ENCODE data around the gene GLP2R. TPM values are rescaled to one million over a fixed set of nuclear protein-coding genes. Genes with fewer than 3 reads are reported as not detected.

Gene GLP2R
- total and polyA plus RNA-seq, 2 of the 13 experiments (the other 11 are each of a cell fraction or from before 2014, with no cell fraction given): 0.65 to 1.4 TPM

- Histone ChIP-seq H3K27ac (ENCODE audit: extremely low read length, insufficient read depth, low read length) (no peak overlapping the region), H3K27me3 (ENCODE audit: control insufficient read depth in 1 of 2, insufficient read depth in 2 of 2, low read length in 2 of 2) (peaks cover 5 to 8% of the 10 kb centered on the region in 2 experiments; a peak in 3 of 5 replicates), H3K4me3 (replicated peaks in 1 of 3; ENCODE audit: insufficient read depth in 1 of 3, low read depth in 2 of 3, low read length in 3 of 3) (no peak overlapping the region), H3K79me2 (ENCODE audit: insufficient read depth, low read length) (no peaks in the 10 kb centered on the region), H3K4me2 (ENCODE audit: low read depth, low read length) (no peak overlapping the region), H2AFZ (ENCODE audit: low read length) (no peak overlapping the region), H3K9ac (ENCODE audit: insufficient read depth, low read depth, low read length) (no peak overlapping the region), H3K4me1 (ENCODE audit: insufficient read depth, low read length) (no peaks in the 10 kb centered on the region), H3K36me3 (replicated peaks in 1 of 2; ENCODE audit: control insufficient read depth in 1 of 2, insufficient read depth in 2 of 2, low read length in 2 of 2) (no peaks in the 10 kb centered on the region), H3K9me3 (ENCODE audit: low read length) (no peaks in the 10 kb centered on the region), H4K20me1 (ENCODE audit: insufficient read depth, low read length) (no peaks in the 10 kb centered on the region)
- no peak for FAIRE-seq
- TF ChIP-seq ZNF589 (CRISPR knock-in tag; conservative IDR thresholded peaks at IDR 0.05) (no peak), ZFP36L2 (CRISPR knock-in tag; IDR thresholded peaks at IDR 0.05) (no peak), KDM6A (CRISPR knock-in tag; IDR thresholded peaks at IDR 0.05; ENCODE audit: low read depth) (no peak), HOXA7 (CRISPR knock-in tag; IDR thresholded peaks at IDR 0.05) (no peak)
- in situ Hi-C loops (cut with HindIII; ENCODE audit: extremely low pct_ligation_motif_present, low pct_unique_long_range_greater_than_20kb): no loop called here
- ChIA-PET CTCF (ENCODE audit: low intra/inter-chr PET ratio, low total read pairs) (interaction anchor here (0.7 kb wide), 1 partner anchor 302 kb away, joined by 3 read pairs; no protein-coding TSS in a partner anchor), POLR2A (no interaction called here)
- no TSS peak for BruUV-seq (replicated peaks)
- 45% methylated on average over 6 of the region's 11 CpGs for WGBS (ENCODE audit: low lambda C conversion rate)
- no peak for ATAC-seq
- intact Hi-C loops (cut with micrococcal nuclease; ENCODE audit: unreplicated experiment): no loop called here
- DNase-seq (ENCODE audit: low spot score): no peak
These were observed 99.7 kb downstream of the GLP2R start for GRCh38 chr17:9925457-9925856.

- intact Hi-C loops (cut with micrococcal nuclease; ENCODE audit: unreplicated experiment): no loop called here
- Histone ChIP-seq H3K4me3 (replicated peaks in 1 of 3; ENCODE audit: insufficient read depth in 1 of 3, low read depth in 2 of 3, low read length in 3 of 3) (no peak overlapping the region), H3K4me1 (ENCODE audit: insufficient read depth, low read length) (no peaks in the 10 kb centered on the region), H3K79me2 (ENCODE audit: insufficient read depth, low read length) (no peaks in the 10 kb centered on the region), H4K20me1 (ENCODE audit: insufficient read depth, low read length) (no peaks in the 10 kb centered on the region), H2AFZ (ENCODE audit: low read length) (no peak overlapping the region), H3K9me3 (ENCODE audit: low read length) (no peaks in the 10 kb centered on the region), H3K36me3 (replicated peaks in 1 of 2; ENCODE audit: control insufficient read depth in 1 of 2, insufficient read depth in 2 of 2, low read length in 2 of 2) (no peaks in the 10 kb centered on the region), H3K27me3 (ENCODE audit: control insufficient read depth in 1 of 2, insufficient read depth in 2 of 2, low read length in 2 of 2) (peaks cover 5 to 16% of the 10 kb centered on the region in 2 experiments; a peak in 4 of 5 replicates), H3K4me2 (ENCODE audit: low read depth, low read length) (no peak overlapping the region), H3K27ac (ENCODE audit: extremely low read length, insufficient read depth, low read length) (no peak overlapping the region), H3K9ac (ENCODE audit: insufficient read depth, low read depth, low read length) (no peak overlapping the region)
- DNase-seq (ENCODE audit: low spot score) (no peak), ATAC-seq (no peak), FAIRE-seq (no peak)
- POLR2A ChIA-PET: no interaction called here
- in situ Hi-C loops (cut with HindIII; ENCODE audit: extremely low pct_ligation_motif_present, low pct_unique_long_range_greater_than_20kb): no loop called here
- CTCF ChIA-PET (ENCODE audit: low intra/inter-chr PET ratio, low total read pairs): no interaction called here
- TF ChIP-seq ZBTB34 (CRISPR knock-in tag; IDR thresholded peaks at IDR 0.05) (no peak), ZNF773 (CRISPR knock-in tag; IDR thresholded peaks at IDR 0.05; ENCODE audit: borderline replicate concordance) (no peak), ZNF597 (CRISPR knock-in tag; IDR thresholded peaks at IDR 0.05) (no peak), MED1 (CRISPR knock-in tag; IDR thresholded peaks at IDR 0.05) (no peak), ZNF225 (CRISPR knock-in tag; IDR thresholded peaks at IDR 0.05) (no peak), ZNF530 (CRISPR knock-in tag; IDR thresholded peaks at IDR 0.05; ENCODE audit: low read depth) (no peak)
- no TSS peak for BruUV-seq (replicated peaks)
- WGBS (ENCODE audit: low lambda C conversion rate): 0% methylated on average over 5 of the region's 21 CpGs
These were observed 100.6 kb downstream of the GLP2R start for GRCh38 chr17:9926150-9926804.
